GM19397 (cell line): ENCODE measurements around the gene CAMK1D.

Source experiments
- ATAC-seq: cut with Tn5 transposase; IDR thresholded peaks from one replicate; pipeline ENCODE4 v1.9.1; 2021; ENCODE audit warnings: mild to moderate bottlenecking, moderate library complexity; ENCODE audit not compliant: unreplicated experiment

The CAMK1D gene

DNA sequence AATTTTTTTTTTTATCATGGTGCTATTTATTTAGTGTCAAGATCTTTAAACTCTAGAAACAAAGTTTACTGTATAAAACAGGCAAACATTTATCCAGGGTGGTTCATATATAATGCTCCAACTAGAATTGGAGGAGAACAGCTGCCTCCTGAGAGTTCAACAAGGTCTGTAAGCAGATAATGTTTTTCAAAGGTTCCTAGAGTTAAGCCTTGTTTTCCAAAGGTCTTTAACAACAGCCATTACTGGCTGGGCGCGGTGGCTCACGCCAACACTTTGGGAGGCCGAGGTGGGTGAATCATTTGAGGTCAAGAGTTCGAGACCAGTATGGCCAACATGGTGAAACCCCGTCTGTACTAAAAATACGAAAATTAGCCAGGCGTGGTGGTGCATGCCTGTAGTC is 335.4 kb downstream of the CAMK1D start:
- ATAC-seq: no peak

DNA sequence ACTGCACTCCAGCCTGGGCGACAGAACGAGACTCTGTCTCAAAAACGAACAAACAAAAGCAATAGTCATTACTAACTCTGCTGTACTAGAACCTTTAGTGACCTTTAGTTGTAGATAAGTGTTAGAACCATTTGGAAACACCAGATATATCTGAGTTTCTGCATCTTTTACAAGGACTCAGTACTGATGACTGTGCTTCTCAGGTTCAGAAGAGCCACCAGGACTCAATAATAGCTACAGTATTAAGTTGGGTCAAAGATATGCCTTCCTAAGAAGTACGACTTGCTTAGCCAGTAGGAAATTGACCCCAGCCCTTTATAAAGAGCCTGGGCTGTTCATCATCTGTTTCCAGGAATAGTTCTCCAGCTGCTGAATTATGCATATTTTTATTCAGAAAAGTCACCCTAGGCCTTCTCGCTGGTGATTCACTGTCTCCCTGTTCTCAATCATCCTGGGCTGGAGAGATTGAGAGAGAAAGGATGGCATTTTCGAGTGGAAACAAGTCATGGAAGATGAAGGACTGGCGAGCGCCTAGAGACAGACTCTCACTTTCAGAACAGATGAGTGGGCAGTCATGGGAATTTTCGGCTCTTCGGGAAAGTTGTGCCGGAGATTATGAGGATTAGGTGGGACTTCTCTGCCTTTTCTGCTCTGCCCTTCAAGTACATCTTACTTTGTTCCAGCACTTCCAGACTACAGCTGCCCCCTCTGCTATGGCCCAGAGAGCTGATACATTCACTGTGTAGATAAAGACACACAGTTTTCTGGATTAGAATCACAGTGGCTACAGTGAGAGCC is 336.1 kb downstream of the CAMK1D start:
- no peak for ATAC-seq

DNA sequence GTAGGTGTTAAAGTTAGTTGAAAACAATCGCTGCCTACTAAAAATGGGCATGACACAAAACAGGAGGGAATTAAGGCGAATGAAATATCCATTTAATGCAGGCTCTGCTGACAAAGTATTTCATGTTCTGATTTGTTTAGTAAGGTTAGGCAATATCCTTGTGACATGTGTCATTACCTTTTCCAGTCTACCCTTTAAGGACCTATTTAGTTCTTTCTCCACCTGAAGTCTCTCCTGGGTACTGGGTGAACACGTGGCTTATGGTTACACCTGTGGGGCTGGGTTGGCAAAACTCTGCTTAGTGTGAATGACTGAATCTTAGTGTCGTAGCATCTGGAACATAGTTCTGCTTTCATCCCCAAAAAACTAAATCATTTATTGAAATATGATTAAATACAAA is 338.6 kb downstream of the CAMK1D start:
- ATAC-seq: no peak

DNA sequence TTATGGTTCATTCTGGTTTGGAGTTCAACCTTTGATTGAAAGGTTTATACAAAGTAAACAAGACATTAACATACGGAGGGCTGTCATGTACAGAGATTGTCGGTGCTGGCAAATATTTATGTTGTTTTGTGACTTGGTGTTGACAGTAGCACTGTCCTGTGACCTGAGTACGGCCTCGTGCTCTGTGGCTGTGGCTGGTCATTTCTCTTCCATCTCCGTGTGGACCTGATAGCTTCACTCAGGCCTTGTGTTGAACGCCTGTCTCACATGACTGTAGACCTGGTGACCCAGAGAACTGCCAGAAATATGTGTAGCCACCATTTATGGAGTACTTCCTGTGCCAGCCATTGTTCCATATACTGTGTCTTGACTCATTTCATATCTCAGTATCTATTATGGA is 340.5 kb downstream of the CAMK1D start:
- ATAC-seq: no peak

DNA sequence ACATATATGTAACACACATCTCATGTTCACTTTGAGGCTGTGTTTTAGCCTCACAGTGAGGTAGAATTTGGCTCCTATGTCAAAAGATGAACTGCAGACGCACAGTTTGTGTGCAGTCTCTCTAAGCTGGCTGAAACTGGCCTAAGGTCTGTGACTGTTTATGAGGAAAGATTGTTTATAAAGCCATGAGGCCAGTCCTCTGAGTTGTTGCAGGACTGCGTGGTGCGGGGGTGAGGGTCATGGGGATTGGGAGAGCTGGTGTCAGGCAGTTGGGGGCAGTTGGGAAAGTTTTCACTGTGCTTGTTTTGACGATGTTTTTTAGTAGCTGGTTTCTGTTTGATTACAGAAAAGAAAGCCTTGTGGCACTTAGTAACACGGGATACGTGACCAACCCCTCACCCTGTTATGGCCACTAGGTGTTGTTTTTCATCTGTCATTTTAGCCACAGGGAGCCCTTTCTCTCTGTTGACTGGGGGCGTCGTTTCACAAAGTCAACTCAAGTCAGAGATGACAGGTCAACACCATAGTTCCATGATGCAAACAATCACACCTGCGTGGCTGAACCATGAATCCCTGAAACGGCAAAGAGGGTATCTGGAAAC is 341.3 kb downstream of the CAMK1D start:
- no peak for ATAC-seq

DNA sequence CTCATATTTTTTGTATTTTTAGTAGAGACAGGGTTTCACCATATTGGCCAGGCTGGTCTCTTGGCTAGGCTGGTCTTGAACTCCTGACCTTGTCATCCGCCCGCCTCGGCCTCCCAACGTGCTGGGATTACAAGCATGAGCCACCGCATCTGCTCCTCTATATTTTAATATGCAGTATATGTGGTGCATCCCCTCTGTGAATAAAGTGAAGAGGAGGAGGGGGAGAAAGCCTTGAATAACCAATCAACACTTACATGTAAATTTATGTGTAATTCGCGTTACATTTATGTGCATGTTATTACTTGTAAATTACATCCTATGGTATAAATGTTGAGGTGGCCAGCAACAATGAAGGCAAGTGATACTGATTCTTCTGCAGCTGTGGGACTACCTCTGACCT is 342.2 kb downstream of the CAMK1D start:
- ATAC-seq: no peak

DNA sequence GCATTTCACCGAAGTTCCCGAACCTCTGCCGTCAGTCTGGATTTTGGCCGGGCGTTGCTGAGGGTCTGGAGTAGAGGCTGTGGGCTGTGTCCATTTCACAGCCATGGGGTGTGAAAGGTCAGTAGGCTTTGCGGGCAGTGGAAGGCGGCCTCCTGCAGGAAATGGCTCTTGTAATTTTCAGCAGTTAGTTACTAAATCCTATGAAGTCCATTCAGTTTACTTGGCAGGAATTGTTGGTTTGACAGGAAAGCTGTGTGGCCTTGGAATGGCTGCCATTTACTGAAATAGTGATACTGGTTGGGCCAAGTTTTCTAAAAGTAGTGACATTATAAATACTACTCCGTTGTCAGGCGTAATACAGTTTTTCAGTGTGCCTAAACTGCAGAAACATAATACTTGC is 348.4 kb downstream of the CAMK1D start:
- no peak for ATAC-seq

DNA sequence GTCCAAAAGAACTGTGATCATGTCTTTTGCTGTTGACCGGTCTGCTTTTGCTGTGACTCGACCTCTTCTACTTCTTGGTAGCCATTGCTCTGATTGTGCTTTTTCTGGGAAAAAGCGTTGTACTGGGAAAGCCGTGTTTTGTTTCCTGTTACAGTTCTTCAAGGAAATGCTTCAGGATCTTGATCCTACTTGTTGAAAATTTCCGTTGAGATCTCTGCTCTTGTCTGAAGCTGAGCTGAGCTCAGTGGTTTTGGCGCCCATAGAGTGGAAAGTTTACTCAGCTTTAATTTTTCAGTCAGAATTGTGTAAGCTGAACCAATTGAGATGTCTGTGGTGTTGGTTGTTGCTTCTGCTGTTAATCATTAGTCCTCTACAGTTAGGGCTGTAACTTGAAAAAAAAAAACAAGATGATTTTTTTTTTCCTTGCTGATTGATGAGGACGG is 349.9 kb downstream of the CAMK1D start:
- ATAC-seq: no peak

DNA sequence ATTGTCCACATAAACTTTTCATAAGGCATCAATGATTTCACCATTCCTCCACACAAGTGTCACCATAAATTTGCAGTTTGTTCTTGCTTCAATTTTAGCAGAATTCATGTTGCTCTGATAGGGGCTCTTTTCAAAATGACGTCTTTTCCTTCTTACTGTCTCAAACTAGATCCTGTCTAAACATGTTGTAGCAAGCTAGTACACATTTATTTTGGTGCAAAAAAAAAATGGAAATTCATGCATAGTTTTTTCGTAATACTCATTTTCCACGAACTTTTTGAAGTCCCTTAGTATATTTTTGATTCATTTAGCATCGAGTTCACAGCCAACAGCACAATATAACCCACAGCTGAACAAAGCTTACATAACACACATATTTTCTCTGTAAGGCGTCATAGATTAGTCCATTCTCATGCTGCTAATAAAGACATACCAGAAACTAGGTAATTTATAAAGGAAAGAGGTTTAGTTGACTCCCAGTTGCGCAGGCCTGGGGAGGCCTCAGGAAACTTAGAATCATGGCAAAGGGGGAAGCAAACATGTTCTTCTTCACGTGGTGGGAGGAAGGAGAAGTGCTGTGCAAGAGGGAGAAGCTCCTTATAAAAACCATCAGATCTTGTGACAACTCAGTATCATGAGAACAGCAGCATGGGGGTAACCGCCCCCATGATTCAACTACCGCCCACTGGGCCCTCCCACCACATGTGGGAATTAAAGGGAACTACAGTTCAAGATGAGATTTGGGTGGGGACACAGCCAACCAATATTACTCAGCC is 350.6 kb downstream of the CAMK1D start:
- ATAC-seq: no peak

DNA sequence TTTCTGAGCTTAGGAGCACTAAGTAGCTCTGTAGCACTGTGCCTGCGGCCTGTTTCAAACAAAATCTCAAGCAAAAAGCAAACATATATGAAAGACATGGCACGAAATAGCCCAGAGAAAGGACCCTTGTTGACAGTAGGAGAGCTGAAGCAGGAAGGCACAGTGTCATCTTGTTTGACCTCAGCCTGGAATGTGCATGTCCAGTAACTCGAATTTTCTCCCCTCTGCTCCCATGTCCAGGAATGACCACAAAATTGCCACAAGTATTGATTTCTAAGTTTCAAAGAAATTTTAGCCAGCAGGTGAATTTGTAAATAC is 351.2 kb downstream of the CAMK1D start:
- ATAC-seq: no peak

DNA sequence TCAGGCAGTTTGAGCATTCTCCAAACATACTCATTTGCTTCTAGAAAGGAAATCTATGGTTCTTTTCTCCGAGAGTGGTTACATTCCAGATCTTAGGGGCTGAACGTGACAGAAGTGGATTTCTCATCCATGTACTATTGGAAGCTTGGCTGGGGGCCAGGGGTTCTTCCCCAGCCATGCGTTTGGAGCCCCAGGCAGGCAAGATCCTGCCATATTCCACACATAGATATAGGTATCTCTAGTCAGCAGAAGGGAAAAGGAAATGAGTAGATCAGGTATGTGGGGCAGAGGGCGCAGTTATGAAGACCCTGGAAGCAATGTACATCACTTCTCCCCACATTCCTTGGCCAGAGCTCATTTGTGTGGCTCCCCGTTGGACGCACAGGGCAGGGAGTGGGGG is 352.3 kb downstream of the CAMK1D start:
- no peak for ATAC-seq

DNA sequence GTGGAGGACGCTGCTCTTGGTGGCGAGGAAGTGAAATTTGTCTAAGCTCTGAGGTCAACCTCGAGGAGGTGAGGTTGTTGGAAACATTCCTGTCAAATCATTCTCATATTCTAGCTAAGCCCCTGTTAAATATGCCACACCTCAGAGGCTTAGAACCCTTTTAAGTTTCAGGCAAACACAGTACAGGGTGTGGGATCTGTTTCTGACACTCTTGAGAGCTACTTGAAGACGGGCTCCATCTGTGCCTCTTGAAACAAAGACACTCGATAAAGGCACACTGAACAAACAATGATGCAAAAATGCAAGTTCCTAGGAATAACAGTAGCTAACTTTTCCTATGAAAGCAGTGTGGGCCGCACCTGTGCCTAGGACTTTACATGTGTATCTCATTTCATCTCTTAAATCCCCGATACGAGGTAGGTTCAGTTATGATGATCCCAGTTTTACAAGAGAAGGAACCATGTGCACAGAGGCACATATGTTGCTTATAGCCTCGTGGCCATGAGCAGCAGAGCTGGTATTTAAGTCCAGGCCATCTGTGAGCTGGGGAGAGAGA is 352.9 kb downstream of the CAMK1D start:
- ATAC-seq: no peak

DNA sequence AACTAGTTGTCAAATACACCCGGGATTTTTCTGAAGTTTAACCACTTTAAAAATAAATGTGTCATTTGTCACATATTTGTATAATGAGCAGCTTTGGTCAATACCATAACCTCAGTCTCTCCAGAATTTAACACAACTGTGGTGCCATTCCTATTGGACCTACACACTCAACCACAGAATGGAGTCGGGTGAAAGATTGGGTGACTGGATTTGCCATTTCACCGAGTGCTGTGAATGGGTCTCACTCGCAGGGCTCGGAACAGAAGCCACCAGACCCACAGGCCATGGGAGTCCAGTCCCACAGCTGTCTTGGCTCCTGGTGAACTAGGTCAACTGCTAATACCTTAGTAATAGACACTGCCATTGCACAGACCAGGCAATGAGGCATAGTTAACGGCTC is 353.8 kb downstream of the CAMK1D start:
- ATAC-seq: no peak

DNA sequence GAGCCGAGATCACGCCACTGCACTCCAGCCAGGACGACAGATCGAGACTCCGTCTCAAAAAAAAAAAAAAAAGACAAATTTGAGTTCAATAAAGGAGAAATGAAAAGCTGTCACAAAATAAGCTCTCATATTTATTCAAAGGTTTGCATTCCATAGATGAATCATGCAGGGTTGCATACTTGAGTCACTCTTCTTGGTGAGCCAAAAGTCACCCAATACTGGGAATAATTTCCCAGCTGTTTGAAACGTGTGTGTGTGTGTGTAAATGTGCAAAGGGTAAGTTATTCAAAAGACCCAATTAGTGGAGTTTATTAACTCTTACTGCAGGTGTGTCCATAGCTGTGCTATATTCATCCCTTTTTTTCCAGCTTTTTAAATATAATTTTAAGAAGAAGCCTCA is 354.5 kb downstream of the CAMK1D start:
- ATAC-seq: no peak

DNA sequence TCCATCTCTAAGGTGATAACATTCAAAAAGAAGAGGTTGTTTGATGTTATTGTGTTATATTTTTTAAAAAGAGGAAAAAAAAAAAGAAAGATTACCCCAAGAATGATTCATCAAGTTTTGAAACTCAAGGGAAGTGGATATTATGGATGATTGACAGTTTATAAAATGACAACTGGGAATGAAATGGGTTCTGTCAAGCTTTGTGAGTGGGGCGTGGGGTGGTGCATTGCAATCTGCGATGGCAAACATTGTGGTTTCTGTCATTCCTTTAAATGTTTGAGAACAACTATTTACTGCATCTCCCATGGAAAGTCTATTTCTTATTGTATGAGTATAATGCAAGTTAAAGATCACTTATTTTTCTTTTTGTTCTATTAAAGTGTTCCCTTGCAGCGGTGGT is 355.1 kb downstream of the CAMK1D start:
- no peak for ATAC-seq

DNA sequence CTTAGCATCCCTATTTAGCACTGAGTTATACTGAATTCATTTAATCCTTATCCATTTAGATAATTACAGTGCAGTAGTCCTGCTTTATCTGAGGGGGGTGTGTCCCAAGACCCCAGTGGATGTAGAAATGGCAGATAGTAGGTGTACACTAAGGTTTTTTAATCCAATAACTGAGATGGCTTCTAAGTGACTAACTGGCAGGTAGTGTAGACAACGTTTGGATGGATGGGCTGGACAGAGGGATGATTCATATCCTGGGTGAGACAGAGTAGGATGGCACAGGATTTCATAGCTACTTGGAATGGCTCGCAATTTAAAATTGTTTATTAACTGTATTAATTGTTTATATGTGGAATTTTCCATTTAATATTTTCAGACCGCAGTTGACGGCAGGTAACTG is 356.6 kb downstream of the CAMK1D start:
- ATAC-seq: no peak

DNA sequence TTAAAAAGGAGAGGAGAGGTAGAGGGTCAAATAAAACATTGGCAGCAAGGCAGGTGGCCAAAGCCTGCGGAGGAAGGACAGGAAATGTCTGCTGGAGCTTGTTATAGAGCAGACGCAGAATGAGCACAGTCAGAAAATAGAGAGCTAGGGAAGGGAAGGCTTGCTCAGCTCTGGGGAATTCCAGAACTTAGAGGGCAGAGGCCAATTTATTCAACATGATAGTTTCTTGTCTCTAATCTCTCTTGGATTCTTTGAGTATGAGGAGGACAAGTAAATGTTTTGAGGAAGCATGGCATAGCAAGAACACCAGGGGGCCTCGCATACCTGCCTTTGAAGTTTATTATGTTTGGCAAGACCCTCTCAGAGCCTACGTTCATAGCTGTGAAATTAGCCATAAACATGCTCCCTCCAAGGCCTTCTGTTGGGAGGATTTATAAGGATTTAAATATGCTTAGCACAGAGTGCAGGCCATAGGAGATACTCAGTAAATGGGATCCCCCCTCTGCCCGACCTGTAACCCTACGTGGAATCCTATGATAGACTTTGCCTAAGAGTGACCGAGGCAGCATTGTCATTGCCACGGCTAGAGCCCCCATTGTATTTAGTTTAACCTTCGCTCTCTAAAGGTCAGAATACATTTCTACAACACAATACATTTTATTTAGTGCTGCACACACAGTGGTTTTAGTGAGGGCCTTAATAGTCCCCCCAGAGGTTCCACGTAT is 358.3 kb downstream of the CAMK1D start:
- no peak for ATAC-seq

DNA sequence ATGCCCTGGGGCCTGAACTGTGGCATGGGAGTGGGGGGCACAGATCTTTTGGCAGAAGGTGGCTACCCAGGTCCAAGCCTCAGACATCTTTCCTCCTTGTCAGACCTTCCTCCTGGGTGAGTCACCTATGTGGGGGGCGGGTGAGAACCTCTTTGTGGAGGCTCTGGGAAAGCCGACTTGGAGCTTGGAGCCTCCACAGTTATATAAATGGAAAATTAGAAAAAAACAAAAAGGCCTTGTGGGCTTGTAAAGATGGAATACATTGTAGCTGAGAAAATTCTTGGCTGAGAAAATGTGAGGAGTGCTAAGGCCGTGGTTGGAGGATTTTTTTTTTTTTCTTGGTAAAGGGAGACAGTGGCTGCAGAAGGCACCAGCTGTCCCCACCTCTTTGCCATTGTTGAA is 359.7 kb downstream of the CAMK1D start:
- no peak for ATAC-seq

DNA sequence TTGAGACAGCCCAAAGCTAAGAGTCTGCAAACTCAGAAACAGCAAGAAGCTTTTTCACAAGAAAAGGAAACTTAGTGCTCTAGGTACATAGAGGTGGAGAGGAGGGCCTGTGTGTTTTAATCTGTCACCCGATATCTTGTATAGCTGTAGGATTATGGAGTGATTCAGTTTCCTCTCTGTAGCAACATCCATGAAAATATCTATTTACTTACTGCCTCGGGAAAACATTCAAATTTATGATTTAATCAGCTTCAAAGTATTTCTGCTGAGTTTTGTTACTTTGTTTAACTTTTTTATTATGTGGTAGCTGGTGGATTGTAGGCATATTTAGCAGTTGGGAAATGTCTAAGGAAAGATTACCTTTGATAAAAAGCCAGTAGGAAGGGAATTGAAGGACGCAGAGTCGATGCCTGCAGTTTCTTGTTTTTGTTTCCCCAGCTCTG is 360.2 kb downstream of the CAMK1D start:
- no peak for ATAC-seq

DNA sequence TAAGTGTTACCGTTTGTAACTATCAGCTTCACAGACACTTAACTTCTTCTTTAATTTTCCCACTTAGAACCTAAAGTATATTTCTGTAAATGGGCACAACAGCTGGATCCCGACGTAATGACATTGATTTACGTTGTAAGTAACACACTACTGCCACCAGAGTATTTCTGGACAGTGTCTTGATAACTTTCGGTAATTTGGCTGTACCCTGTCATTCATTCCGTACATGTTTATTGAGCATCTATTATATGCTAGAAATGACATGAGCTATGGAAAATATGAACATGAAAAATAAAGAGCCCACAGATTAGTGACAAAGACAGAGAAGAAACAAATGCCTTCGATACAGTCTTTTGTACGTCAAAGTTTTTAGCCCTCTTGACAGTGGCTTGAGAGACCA is 360.8 kb downstream of the CAMK1D start:
- ATAC-seq: no peak
